GM21447 (cell line): ENCODE results near the gene CAMTA1.

Experiments
- ATAC-seq: cut with Tn5 transposase; IDR thresholded peaks from one replicate; pipeline ENCODE4 v1.9.1; 2021; ENCODE audit not compliant: unreplicated experiment

CAMTA1 gene

DNA sequence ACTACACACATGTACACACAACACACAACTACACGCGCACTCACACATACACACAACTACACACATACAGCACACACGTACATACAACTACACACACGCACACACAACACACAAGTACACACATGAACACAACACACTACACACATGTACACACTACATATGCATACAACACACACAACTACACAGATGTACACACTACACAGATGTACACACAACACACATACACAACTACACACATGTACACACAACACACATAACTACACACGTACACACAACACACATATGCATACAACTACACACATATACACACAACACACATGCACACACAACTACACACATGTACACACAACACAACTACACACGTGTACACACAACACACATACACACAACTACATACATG lies 318.6 kb downstream of the CAMTA1 start:
- no peak for ATAC-seq

DNA sequence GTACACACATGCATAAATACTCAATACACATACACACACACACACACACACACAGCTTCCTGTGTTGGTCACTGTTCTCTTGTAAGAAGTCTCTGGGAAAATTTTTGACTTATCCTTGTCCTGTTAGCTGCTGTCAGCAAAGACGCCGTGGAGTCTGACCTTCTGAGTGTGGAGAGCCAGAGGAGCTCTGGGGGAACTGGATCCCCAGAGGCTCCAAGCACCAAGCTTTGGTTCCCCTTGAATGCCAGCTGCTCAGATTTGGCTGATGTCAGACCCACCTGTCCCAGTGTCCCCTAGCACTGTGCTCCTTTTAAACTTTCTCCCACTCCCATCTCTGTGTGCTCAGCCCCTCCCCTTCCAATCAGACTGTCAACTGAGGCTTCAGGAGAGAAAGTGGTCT lies 319.1 kb downstream of the CAMTA1 start:
- ATAC-seq: no peak

DNA sequence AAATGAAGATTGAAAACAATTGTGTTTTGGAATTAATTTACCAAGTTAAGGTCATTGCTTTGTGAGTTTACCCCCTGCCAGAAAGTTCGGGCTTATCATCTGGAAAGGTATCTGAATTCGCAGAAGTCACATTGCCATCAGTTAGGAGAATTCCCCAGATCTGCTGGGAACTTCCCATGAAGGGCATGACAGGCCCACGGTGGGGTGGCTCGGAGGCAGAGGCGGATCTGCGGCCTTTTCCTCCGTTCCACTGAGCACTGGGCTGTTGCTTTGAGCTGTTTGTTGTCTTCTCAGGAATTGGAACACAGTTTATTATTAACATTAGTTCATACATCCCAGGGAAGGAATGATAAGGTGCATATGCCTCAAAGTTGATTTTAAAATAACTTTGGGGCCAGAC lies 320.0 kb downstream of the CAMTA1 start:
- ATAC-seq: no peak

DNA sequence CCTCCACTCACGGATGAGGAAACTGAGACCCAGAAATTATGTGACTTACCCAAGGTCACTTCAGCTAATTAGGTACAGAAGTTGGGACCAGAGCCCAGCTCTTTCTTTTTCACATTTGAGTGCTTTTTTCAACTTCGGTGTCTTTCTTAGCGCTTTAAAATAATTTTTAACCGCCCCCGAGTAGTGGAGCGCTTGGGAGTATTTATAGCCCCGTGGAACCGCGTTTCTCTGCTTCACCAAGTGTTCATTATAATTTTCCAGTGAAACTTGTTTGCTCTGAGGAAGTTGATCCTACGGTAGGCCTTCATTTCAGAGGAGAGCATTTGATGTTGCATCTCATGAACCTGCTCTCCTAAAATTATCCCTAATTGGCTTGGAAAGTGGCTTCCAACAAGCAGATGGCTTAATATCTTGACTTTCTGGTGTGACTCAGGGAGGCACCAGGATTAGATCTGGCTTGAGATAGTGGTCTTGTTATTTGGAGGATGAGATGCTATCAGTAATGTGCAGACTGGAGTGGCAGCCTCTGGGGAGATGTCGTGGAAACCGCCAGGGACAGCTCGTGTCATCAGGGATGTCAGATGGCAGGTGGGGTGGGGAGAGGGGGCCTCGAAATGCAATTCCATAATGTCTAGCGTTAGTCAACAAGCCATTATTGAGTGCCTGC lies 321.3 kb downstream of the CAMTA1 start:
- no peak for ATAC-seq

DNA sequence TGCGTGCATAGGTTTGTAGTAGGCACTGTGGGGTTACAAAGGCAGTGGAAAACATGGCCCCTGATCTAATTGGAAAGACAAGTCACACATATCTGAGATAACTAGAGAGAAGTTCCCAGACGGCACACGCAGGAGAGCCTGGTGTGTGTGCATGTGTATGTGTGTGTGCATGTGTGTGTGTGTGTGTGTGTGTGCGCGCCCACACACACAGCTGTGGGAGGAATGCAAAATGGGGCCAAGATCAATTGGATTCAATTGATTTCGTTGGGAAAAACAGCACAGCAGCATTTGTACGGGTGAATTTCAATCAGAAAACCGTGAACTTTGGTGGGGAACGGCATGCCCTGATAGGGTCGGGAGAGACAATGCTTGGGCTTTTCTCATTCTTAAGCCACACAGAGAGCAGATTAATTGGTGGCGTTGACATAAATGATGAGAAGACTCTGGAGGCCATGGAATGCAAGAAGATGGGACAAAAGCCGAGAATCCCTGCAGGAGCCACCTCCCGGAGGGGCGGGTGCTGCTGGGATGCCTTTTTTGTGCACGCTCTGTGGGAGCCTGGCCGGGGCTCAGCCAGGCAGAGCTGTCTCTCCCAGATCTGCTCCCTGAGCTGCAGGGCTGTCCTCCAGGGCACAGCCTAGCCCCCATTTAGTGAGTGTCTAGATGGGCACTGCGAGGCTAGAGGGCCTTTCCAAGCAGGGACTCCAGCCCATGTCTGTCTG lies 322.0 kb downstream of the CAMTA1 start:
- no peak for ATAC-seq

DNA sequence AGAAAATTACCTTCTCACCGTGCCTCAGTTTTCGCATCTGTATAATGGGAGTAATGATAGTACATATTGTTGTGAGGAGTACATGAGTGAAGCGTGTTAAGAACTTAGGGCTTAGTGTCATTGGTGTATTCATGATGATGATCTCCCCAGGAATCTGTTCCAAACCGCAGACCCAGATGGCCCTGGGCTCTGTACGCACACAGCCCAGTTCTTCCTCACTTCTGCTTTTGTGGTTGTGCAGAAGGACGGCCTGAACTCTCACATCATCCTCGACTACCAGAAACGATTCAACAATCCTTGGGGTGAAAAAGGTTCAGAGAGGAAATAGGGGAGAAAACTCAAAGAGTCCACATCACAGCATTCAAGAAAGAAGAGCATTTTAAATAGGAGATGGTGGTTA lies 323.0 kb downstream of the CAMTA1 start:
- ATAC-seq: no peak

DNA sequence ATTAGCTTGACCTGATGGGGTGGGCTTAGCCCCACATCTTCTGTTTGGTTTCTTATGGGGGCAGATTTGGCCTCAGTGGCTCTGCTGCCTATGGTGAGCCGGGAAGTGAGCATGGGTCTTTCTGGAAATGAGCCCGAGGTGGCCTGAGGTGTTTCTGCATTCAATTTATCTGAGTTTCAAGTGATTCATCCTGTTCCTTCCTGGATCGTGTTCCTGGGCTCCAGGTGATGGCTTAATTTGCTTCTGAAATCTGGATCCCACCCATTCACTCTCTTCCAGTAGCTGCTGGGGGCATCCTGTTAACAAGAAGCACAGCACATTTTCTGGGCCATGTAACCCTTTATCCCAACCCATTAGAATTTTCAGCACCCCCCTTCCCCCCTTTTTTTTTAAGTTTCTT lies 324.6 kb downstream of the CAMTA1 start:
- no peak for ATAC-seq

DNA sequence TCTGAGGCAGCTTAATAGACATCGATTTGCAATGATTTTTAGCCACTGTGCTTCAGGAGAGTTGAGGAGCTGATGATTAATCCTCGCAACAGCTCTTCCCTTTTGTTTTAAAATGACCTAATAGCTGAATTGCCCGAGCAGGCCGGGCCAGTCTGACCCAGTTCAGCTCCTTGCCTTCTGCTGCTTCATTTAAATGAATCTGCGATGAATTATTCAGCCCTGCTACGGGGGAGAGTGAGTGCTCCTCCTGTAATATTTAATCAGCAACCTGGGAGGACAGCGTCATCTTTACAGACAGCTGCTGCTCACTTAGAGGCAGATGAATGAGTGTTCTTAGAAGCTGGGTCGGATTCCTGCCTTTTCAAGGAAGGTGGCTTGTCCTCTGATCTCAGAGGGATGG lies 325.1 kb downstream of the CAMTA1 start:
- ATAC-seq: no peak

DNA sequence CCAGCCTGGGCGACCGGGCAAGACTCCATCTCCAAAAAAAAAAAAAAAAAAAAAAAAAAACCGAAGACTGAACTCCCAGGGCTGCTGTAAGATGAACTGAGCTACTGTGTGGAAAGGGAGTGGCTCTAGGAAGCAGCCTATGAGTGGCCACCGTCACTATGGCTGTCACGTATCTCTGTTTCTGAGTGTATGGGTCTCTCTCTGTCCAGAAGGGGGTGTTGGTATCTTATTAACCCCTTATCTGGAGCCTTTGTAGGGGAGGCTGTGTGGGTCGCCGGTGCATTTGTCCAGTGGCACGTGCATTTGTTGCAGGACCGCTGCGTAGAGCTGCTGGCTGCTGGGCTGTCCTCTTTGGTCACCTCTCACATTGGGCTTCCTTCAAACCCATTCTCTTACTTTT lies 326.6 kb downstream of the CAMTA1 start:
- no peak for ATAC-seq

DNA sequence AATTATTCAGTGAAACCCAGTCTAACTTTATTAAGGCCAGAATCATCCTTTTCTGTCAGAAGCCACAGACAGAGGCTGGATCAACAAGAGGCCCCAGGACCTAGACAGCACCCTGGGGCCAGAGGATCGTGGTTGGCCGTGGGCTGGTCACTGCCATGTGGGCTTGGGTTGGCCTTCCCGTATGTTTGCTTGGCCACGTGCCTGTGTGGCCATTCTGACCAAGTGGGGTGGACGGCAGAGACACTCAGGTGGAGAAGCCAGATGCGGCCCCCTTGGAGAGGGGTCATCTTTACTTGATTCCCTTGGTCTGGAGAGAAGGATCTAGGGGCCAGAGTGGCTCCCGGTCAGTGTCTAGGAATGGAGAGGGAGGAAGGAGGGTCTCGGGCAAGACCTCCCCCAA lies 327.9 kb downstream of the CAMTA1 start:
- no peak for ATAC-seq

DNA sequence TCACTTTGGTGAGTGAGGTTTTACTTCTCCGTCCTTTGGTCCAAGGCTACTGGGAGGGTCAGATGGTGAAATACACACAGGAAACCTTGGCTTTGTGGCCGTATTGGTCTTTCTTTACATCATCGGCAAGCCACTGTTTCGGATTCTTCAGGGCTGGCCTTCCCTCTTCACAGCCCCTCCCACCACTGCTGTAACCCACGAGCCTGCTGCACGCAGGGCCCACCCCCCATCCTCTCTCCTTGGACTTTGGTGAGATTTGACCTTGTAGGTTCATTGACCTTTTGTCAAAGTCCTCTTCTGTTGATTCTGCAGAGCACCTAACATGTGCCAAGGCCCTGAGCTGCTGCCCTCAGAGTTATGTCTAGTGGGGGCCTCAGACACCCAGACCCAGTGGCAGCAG lies 328.6 kb downstream of the CAMTA1 start:
- no peak for ATAC-seq

DNA sequence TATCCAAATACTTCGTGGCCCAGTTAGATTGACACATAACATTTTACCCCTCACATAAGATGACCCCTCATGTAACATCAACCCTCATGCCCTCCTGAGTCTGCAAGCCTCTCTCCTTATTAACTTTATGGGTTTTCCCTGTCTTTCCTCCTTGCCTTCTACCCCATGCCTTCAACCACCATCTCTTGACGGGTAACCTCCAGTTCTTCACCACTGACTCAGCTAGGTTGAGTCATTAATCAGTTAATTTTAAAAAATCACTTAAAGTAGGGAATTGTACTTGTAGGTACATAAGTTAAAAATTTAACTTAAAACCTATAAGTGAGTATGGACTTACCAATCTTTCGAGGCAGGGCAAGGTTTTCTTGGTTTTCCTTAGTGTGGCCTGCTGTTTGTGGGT lies 330.7 kb downstream of the CAMTA1 start:
- no peak for ATAC-seq

DNA sequence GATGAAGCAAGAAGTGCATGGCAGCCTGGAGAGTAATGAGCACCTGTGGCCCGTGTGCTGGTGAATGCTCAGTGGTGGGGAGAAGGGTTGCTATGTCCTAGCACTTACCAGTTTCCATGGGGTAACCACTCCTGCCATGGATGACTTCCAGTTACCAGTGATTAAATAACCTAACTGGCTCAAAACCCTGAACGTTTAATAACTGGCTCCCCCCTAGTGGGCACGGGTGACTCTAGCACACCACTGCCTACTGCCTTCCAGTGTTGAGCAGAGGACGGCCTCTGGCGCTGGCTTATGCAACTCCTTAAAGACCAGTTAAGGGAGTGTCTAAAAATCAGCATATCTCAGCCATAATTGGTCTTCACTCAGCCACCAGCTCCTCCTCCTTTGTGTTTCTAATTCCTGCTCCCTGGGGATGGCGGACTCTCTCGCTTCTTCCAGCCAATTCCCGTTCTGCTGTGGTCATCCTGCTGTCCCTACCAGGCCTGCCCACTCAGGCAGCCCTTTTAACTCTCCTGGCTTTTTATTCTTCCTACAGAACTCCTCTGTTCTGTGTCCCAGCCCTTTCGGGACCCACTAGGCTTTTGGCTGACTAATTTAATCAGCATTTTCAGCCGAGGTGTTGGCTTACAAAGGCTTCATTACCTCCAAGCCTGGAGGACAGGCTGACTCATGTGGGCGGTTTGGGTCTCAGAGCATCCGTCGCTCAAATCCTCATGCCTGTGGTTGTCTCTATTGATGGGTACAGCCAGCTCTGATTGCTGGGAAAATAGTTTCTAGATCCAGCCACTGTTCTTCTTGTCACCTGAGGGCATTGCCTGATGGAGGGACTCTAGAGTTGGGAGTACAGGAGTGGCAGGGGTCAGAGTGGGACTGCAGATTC lies 332.4 kb downstream of the CAMTA1 start:
- no peak for ATAC-seq

DNA sequence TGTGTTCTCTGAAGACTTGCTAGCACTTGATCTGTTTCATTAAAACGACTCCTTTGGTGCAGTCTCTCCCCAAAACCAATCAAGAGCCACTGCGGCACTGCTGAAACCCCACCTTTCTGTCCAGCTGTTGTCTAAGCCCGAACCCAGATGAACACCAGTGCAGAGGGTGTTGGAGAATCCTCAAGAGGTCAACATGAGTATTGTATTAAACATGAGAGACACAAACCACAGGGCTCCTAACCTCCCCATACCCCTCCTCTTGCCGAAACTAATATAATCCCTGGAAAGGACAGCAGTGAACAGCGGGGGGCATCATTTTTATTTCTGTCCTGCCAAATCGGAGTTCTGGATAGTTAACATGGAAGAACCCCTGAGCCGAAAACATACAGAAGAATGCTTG lies 333.9 kb downstream of the CAMTA1 start:
- ATAC-seq: no peak

DNA sequence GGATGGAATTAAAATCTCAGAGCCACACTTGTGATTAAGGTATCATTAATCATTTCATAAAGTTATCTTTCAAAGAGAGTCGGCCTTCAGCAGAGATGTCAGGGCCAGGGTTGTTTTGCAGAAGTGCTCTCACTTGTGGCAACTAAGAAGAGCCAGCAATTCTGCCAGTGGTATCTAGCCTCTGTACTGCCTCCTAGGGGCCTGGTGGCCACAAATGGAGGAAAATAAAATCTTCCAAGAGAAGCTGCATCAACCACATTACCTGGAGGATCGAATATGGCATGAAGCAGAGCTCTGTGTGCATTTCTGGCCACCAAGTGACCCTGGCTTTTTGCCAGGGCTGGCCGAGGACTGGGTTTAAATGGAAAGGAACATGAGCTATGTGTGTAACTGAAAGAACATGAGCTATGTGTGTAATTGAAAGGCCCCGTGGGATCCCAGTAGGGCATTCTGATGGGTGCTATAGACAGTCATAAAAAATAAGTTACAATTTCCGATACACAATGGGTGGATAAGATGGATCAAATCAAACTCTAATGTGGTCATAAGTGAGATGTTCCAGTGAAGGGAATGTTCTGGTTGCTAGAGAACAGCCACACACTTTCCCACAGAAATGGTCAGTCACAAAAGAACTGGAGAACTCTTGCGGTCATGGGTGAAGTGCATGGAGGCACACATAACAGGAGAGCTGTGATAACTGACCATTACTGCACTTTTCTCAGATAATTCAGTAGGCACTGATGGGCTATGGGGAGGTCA lies 335.8 kb downstream of the CAMTA1 start:
- no peak for ATAC-seq

DNA sequence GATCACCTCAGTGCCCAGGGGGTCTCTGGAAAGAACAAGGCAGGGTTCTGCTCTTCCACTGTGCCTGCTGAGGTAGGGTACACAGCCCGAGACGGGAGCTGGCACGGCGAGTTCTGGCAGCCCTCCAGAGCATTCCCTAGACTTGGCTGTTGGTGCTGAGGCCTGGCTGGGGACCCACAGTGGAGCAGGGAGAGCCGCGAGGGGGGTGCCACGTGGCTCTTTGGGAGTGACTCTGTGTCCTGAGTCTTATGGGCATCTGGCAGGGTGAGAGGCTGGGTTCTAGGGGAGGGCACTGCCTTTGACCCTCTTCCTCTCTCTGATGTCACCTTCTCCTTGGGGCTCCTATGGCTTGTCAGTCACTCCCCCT lies 336.4 kb downstream of the CAMTA1 start:
- no peak for ATAC-seq

DNA sequence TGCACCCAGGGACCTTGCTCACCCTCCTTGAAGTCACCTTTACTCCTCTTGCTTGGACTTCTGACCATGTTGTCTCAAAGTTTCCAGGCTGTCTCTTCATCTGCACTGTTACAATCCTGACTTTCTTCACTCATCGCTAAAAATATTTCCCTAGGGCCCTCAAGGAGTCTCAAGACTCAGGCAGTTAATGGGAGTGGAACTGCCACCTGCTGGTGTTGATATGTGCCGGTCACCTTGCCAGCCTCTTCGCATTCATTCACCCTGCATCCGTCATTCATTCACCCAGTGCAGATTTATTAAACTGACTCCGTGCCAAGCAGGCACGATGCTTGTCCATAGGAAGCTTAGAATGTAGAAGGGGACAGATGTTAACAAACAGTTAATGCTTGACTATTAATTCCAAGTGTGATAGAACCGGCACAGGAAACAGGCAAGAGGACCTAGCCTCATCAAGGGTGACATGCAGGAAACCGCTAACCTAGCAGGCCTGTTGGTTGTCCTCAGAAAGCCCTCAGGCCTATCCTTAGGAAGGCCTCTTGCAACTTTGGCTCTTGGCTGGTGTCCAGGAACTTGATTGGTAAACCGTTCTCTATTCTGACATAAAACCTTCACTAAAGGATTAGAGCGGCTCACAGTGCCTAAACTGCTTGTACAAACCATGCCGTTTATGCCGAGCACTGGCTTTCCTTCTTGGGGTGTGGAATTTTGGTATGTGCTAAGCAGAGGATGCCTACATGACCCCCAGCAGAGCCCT lies 342.2 kb downstream of the CAMTA1 start:
- no peak for ATAC-seq

DNA sequence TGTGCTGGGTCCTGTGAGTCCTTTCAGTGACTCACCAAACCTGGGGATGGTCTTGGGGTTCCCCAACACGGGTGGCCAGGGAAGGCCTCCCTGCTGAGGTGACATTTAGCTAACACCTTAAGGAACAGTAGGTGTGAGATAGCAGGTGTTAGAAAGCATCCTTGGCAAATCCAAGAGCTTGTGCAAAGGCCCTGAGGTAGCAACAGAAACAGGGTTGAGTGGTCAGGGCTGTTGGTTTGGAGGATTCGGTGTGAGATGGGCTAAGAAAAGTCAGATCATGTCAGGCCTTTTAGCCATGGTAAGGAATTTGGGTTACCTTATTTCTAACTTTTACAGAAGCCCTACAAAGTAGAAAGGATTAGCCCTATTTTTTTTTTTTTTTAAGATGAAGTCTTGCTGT lies 343.0 kb downstream of the CAMTA1 start:
- no peak for ATAC-seq

DNA sequence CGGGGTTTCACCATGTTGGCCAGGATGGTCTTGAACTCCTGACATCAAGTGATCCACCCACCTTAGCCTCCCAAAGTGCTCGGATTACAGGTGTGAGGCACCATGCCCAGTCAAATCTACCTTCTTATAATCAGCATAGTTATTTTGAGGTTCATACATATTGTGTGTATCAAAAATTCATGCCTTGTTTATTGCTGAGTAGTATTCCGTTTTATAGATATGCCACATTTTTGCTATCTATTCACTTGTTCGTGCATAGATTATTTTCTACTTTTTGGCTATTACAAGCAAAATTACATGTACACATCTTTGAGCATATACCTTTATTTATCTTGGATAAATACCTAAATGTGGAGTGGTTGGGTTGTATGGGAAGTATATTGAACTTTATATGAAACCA lies 344.9 kb downstream of the CAMTA1 start:
- no peak for ATAC-seq

DNA sequence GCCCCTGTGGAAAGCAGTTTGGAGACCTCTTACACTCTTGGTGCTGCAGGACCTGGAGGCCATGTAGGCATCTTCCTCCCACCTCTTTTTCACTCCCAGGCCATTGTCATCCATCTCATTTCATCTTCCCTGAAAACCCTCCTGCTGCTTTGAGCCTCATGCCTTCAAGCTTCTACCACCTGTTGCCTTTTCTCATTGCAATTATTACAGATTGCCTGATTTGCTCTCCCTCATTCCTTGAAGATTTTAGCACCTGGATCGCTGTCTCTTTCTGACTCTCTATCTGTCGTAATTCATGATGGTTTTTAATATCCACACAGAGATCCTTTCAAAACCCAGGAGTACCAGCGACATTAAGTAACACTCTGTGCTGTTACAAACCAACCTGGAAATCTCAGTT lies 350.2 kb downstream of the CAMTA1 start:
- no peak for ATAC-seq
